Activated CD8-positive, alpha-beta memory T cell treated with anti-CD3 and anti-CD28 coated beads, Interleukin-2, amount 10 ng/mL, durations not matched to agents 7 days and 5 days (primary cell): ENCODE results near the gene LCE6A. TPM values are rescaled to one million over a fixed set of nuclear protein-coding genes. Genes with fewer than 3 reads are reported as not detected.

ENCODE experiments used
- ATAC-seq: fragments of 150-1000 bp; cut with Tn5 transposase; one replicate; pipeline ENCODE4 v1.10.0; 2021; ENCODE audit warnings: moderate library complexity
- CTCF ChIA-PET: fragments of 350-600 bp; sonication (Branson Sonifier 250); formaldehyde crosslinking; loops from one replicate; lab custom pipeline; 2021; ENCODE audit warnings: antibody characterized with exemption; lab: Charles Lee
- DNase-seq: peaks from one replicate; pipeline ENCODE4 v3.0.0-alpha.2; 2020
- H3K27ac Mint-ChIP-seq: one replicate; pipeline ENCODE4 v1.8.0; 2021; ENCODE audit warnings: mild to moderate bottlenecking, mixed read lengths
- H3K27me3 Mint-ChIP-seq: one replicate; pipeline ENCODE4 v1.8.0; 2021; ENCODE audit warnings: mixed read lengths
- H3K36me3 Mint-ChIP-seq: one replicate; pipeline ENCODE4 v1.8.0; 2021; ENCODE audit warnings: mild to moderate bottlenecking, mixed read lengths
- H3K4me1 Mint-ChIP-seq: one replicate; pipeline ENCODE4 v1.8.0; 2021; ENCODE audit warnings: mixed read lengths
- H3K4me3 Mint-ChIP-seq: one replicate; pipeline ENCODE4 v1.8.0; 2021; ENCODE audit warnings: mild to moderate bottlenecking, moderate library complexity, mixed read lengths
- H3K9me3 Mint-ChIP-seq: one replicate; pipeline ENCODE4 v1.8.0; 2022; ENCODE audit warnings: low read depth, mixed read lengths
- total RNA-seq, 2 experiments: library from RNA; stranded (reverse); gene quantifications; one replicate each; pipeline ENCODE4 v1.2.3, GENCODE V29; 2021

Gene LCE6A
- not detected for total RNA-seq

GRCh38 chr1:152842556-152842955 is at the start of gene LCE6A:
Gene LCE6A (plus strand): TSS chr1:152842856. CDS start chr1:152843521, 665 bp downstream.
- H3K9me3 Mint-ChIP-seq, result no peaks in the 10 kb centered on the region
- DNase-seq, result no peak
- no peak for ATAC-seq
- H3K27me3 Mint-ChIP-seq, result peaks cover 8% of the 10 kb centered on the region
- no peak within 1 kb of the TSS for H3K27ac Mint-ChIP-seq
- CTCF ChIA-PET, result no interaction called here
- H3K4me1 Mint-ChIP-seq, result no peaks in the 10 kb centered on the region
- no peaks in the 10 kb centered on the region for H3K36me3 Mint-ChIP-seq
- H3K4me3 Mint-ChIP-seq, result no peak within 1 kb of the TSS

- ATAC-seq, result no peak
- CTCF ChIA-PET, result no interaction called here
Observed at GRCh38 chr1:152795686-152796085, 47.0 kb upstream of the LCE6A start.

GRCh38 chr1:152796421-152796820 is 46.2 kb upstream of the LCE6A start, which contains the start of gene LCE1D:
Gene LCE1D (plus strand): TSS chr1:152796721. CDS start chr1:152797795, 1,074 bp downstream.
- Mint-ChIP-seq H3K36me3 (no peaks in the 10 kb centered on the region), H3K27ac (no peak within 1 kb of the TSS)

More at GRCh38 chr1:152795686-152796085, 47.0 kb upstream of the LCE6A start:
- H3K27ac Mint-ChIP-seq, result no peak overlapping the region
- H3K9me3 Mint-ChIP-seq, result no peaks in the 10 kb centered on the region
- no peaks in the 10 kb centered on the region for H3K4me1 Mint-ChIP-seq
- DNase-seq, result no peak
- no peaks in the 10 kb centered on the region for H3K36me3 Mint-ChIP-seq
- no peak overlapping the region for H3K4me3 Mint-ChIP-seq
- H3K27me3 Mint-ChIP-seq, result peaks cover 3% of the 10 kb centered on the region

GRCh38 chr1:152801333-152801732 is 41.3 kb upstream of the LCE6A start:
- peaks cover 13% of the 10 kb centered on the region for H3K27me3 Mint-ChIP-seq
- DNase-seq (no peak), ATAC-seq (no peak)
- no peaks in the 10 kb centered on the region for H3K36me3 Mint-ChIP-seq
- no peaks in the 10 kb centered on the region for H3K4me1 Mint-ChIP-seq
- CTCF ChIA-PET, result no interaction called here
- no peaks in the 10 kb centered on the region for H3K9me3 Mint-ChIP-seq
- H3K4me3 Mint-ChIP-seq, result no peak overlapping the region
- no peak overlapping the region for H3K27ac Mint-ChIP-seq

More at GRCh38 chr1:152796421-152796820, 46.2 kb upstream of the LCE6A start, which contains the start of gene LCE1D:
- CTCF ChIA-PET, result no interaction called here
- no peaks in the 10 kb centered on the region for H3K9me3 Mint-ChIP-seq
- H3K27me3 Mint-ChIP-seq, result peaks cover 7% of the 10 kb centered on the region
- DNase-seq (no peak), ATAC-seq (no peak)
- no peaks in the 10 kb centered on the region for H3K4me1 Mint-ChIP-seq
- H3K4me3 Mint-ChIP-seq, result no peak within 1 kb of the TSS

- CTCF ChIA-PET, result no interaction called here
- Mint-ChIP-seq H3K27ac (no peak within 1 kb of the TSS), H3K36me3 (no peaks in the 10 kb centered on the region), H3K4me1 (no peaks in the 10 kb centered on the region), H3K9me3 (no peaks in the 10 kb centered on the region), H3K4me3 (no peak within 1 kb of the TSS), H3K27me3 (peaks cover 15% of the 10 kb centered on the region)
- no peak for ATAC-seq
- no peak for DNase-seq
Observed at GRCh38 chr1:152806576-152806975, 36.1 kb upstream of the LCE6A start, which contains the start of gene LCE1C. Gene LCE1C (minus strand): TSS chr1:152806651. CDS start chr1:152805478, 1,173 bp downstream.

- Mint-ChIP-seq H3K27me3 (peaks cover 15% of the 10 kb centered on the region), H3K36me3 (no peaks in the 10 kb centered on the region), H3K9me3 (peaks cover 2% of the 10 kb centered on the region), H3K4me3 (no peak overlapping the region), H3K4me1 (no peaks in the 10 kb centered on the region), H3K27ac (no peak overlapping the region)
- CTCF ChIA-PET, result no interaction called here
- DNase-seq, result no peak
- no peak for ATAC-seq
Observed at GRCh38 chr1:152811050-152811449, 31.6 kb upstream of the LCE6A start.

GRCh38 chr1:152811671-152812070 is 31.0 kb upstream of the LCE6A start, which contains the start of gene LCE1B:
Gene LCE1B (plus strand): TSS chr1:152811971. CDS start chr1:152812447, 476 bp downstream.
- Mint-ChIP-seq H3K27ac (no peak within 1 kb of the TSS), H3K4me3 (no peak within 1 kb of the TSS), H3K36me3 (no peaks in the 10 kb centered on the region), H3K9me3 (peaks cover 2% of the 10 kb centered on the region), H3K27me3 (peaks cover 15% of the 10 kb centered on the region), H3K4me1 (no peaks in the 10 kb centered on the region)
- ATAC-seq (no peak), DNase-seq (no peak)
- CTCF ChIA-PET, result no interaction called here

- H3K36me3 Mint-ChIP-seq, result no peaks in the 10 kb centered on the region
- CTCF ChIA-PET, result no interaction called here
- ATAC-seq (no peak), DNase-seq (no peak)
- peaks cover 7% of the 10 kb centered on the region for H3K27me3 Mint-ChIP-seq
- H3K4me3 Mint-ChIP-seq, result no peak overlapping the region
- H3K27ac Mint-ChIP-seq, result no peak overlapping the region
- H3K4me1 Mint-ChIP-seq, result no peaks in the 10 kb centered on the region
- peaks cover 2% of the 10 kb centered on the region for H3K9me3 Mint-ChIP-seq
Observed at GRCh38 chr1:152817309-152817708, 25.3 kb upstream of the LCE6A start.

- H3K36me3 Mint-ChIP-seq, result no peaks in the 10 kb centered on the region
- CTCF ChIA-PET, result no interaction called here
Observed at GRCh38 chr1:152823294-152823693, 19.4 kb upstream of the LCE6A start.

GRCh38 chr1:152824964-152825363 is 17.7 kb upstream of the LCE6A start:
- Mint-ChIP-seq H3K27me3 (peaks cover 22% of the 10 kb centered on the region), H3K27ac (no peak overlapping the region), H3K4me3 (no peak overlapping the region), H3K4me1 (no peaks in the 10 kb centered on the region), H3K36me3 (no peaks in the 10 kb centered on the region), H3K9me3 (no peaks in the 10 kb centered on the region)
- ATAC-seq (no peak), DNase-seq (no peak)
- CTCF ChIA-PET, result no interaction called here

More at GRCh38 chr1:152823294-152823693, 19.4 kb upstream of the LCE6A start:
- no peaks in the 10 kb centered on the region for H3K4me1 Mint-ChIP-seq
- ATAC-seq (no peak), DNase-seq (no peak)
- H3K27me3 Mint-ChIP-seq, result peaks cover 16% of the 10 kb centered on the region
- H3K4me3 Mint-ChIP-seq, result no peak overlapping the region
- no peak overlapping the region for H3K27ac Mint-ChIP-seq
- H3K9me3 Mint-ChIP-seq, result no peaks in the 10 kb centered on the region

GRCh38 chr1:152827173-152827572 is 15.5 kb upstream of the LCE6A start, which contains the start of gene LCE1A:
Gene LCE1A (plus strand): TSS chr1:152827473. CDS start chr1:152827473, 0 bp downstream.
- CTCF ChIA-PET, result no interaction called here
- Mint-ChIP-seq H3K9me3 (no peaks in the 10 kb centered on the region), H3K4me1 (no peaks in the 10 kb centered on the region), H3K36me3 (no peaks in the 10 kb centered on the region), H3K27ac (no peak within 1 kb of the TSS), H3K4me3 (no peak within 1 kb of the TSS), H3K27me3 (peaks cover 21% of the 10 kb centered on the region)
- DNase-seq, result no peak
- no peak for ATAC-seq

GRCh38 chr1:152836870-152837269 is 5.8 kb upstream of the LCE6A start:
- no peaks in the 10 kb centered on the region for H3K9me3 Mint-ChIP-seq

GRCh38 chr1:152855661-152856060 is 13.0 kb downstream of the LCE6A start:
- CTCF ChIA-PET, result interaction anchor here (1.4 kb wide), 1 partner anchor 18 kb away, joined by 4 read pairs; no protein-coding TSS in a partner anchor
- no peaks in the 10 kb centered on the region for H3K27me3 Mint-ChIP-seq
- no peak overlapping the region for H3K27ac Mint-ChIP-seq
- H3K4me3 Mint-ChIP-seq, result no peak overlapping the region
- ATAC-seq, result no peak
- H3K4me1 Mint-ChIP-seq, result no peaks in the 10 kb centered on the region
- DNase-seq, result no peak
- H3K36me3 Mint-ChIP-seq, result no peaks in the 10 kb centered on the region
- H3K9me3 Mint-ChIP-seq, result no peaks in the 10 kb centered on the region

More at GRCh38 chr1:152836870-152837269, 5.8 kb upstream of the LCE6A start:
- ATAC-seq (no peak), DNase-seq (no peak)
- no peaks in the 10 kb centered on the region for H3K36me3 Mint-ChIP-seq
- CTCF ChIA-PET, result interaction anchor here (1.2 to 1.8 kb wide), 2 partner anchors 10 to 19 kb away, joined by 3 to 4 read pairs; no protein-coding TSS in a partner anchor
- H3K27ac Mint-ChIP-seq, result no peak overlapping the region
- no peak overlapping the region for H3K4me3 Mint-ChIP-seq
- H3K27me3 Mint-ChIP-seq, result peaks cover 7% of the 10 kb centered on the region
- H3K4me1 Mint-ChIP-seq, result no peaks in the 10 kb centered on the region

GRCh38 chr1:152858062-152858461 is 15.4 kb downstream of the LCE6A start:
- DNase-seq (no peak), ATAC-seq (no peak)
- Mint-ChIP-seq H3K27me3 (peaks cover 4% of the 10 kb centered on the region), H3K27ac (no peak overlapping the region), H3K36me3 (no peaks in the 10 kb centered on the region), H3K9me3 (no peaks in the 10 kb centered on the region), H3K4me1 (no peaks in the 10 kb centered on the region), H3K4me3 (no peak overlapping the region)
- CTCF ChIA-PET, result no interaction called here
